HepG2 (cell line): ENCODE results near the gene HOXC10. TPM values are rescaled to one million over a fixed set of nuclear protein-coding genes. Genes with fewer than 3 reads are reported as not detected.

Source experiments
- ATAC-seq: fragments of 200-7000 bp; cut with Tn5 transposase; 3 replicates; pipeline ENCODE4 v1.9.1; 2020; ENCODE audit warnings: mild to moderate bottlenecking, moderate library complexity
- BruUV-seq: library from RNA; stranded (reverse); fragments of 400-500 nt; replicated peaks from 2 replicates; lab custom pipeline; 2021; lab: Mats Ljungman, UMichigan
- CTCF ChIA-PET: fragments of 300-600 bp; formaldehyde crosslinking; extraction: SDS; loops from one replicate; lab custom pipeline; 2021; ENCODE audit warnings: low total read pairs, inconsistent platforms, low intra/inter-chr PET ratio; lab: Yijun Ruan, JAX
- POLR2A ChIA-PET: fragments of 350-600 bp; sonication (Branson Sonifier 250); formaldehyde crosslinking; loops from one replicate; lab custom pipeline; 2020; ENCODE audit warnings: antibody characterized with exemption, inconsistent platforms; lab: Yijun Ruan, JAX
- DNase-seq: peaks from one replicate; pipeline ENCODE4 v3.0.0-alpha.2; 2015; ENCODE audit warnings: low spot score
- FAIRE-seq: peaks from 3 replicates; lab custom pipeline; 2011; peaks lifted over from hg19 to GRCh38; lab: Jason Lieb, UNC
- H2AFZ ChIP-seq: one replicate; pipeline ENCODE4 v1.6.1; 2011; ENCODE audit warnings: low read length, inconsistent platforms
- H3K27ac ChIP-seq: fragments of 300-600 bp; 3 replicates; pipeline ENCODE4 v1.8.0; 2011; ENCODE audit warnings: mixed run types, mild to moderate bottlenecking, mixed read lengths, low read length, inconsistent platforms; ENCODE audit not compliant: insufficient read depth; ENCODE audit errors: extremely low read length
- H3K27me3 ChIP-seq, 2 experiments: fragments of 200-600 bp in 1 of 2; 2 replicates in 1 of 2; 3 replicates in 1 of 2; pipeline versions ENCODE4 v1.6.0 to v1.8.0; 2011; ENCODE audit warnings: low read length in 2 of 2, mild to moderate bottlenecking in 2 of 2, moderate library complexity in 2 of 2, inconsistent platforms in 1 of 2; ENCODE audit not compliant: insufficient read depth in 2 of 2, control insufficient read depth in 1 of 2
- H3K36me3 ChIP-seq, 2 experiments: fragments of 200-600 bp in 1 of 2; replicated peaks in 1 of 2; 2 replicates in 1 of 2; 3 replicates in 1 of 2; pipeline versions ENCODE4 v1.5.1 to v1.8.0; 2011; ENCODE audit warnings: low read length in 2 of 2, inconsistent platforms in 1 of 2; ENCODE audit not compliant: insufficient read depth in 2 of 2, control insufficient read depth in 1 of 2
- H3K4me1 ChIP-seq: 2 replicates; pipeline ENCODE4 v1.5.1; 2012; ENCODE audit warnings: low read length, inconsistent platforms; ENCODE audit not compliant: insufficient read depth
- H3K4me2 ChIP-seq: 2 replicates; pipeline ENCODE4 v1.6.0; 2011; ENCODE audit warnings: low read depth, low read length, inconsistent platforms
- H3K4me3 ChIP-seq, 3 experiments: fragments of 200-600 bp in 1 of 3; sonication (generic), shearing (Covaris generic) in 1 of 3; replicated peaks in 1 of 3; 2 replicates each; pipeline ENCODE4 v1.5.1; 2011 to 2016; ENCODE audit warnings: low read length in 3 of 3, inconsistent platforms in 2 of 3, low read depth in 2 of 3, mild to moderate bottlenecking in 2 of 3, control low read depth in 1 of 3, mixed read lengths in 1 of 3; ENCODE audit not compliant: insufficient read depth in 1 of 3
- H3K79me2 ChIP-seq: one replicate; pipeline ENCODE4 v1.6.1; 2011; ENCODE audit warnings: low read length, inconsistent platforms; ENCODE audit not compliant: insufficient read depth
- H3K9ac ChIP-seq: 2 replicates; pipeline ENCODE4 v1.6.0; 2011; ENCODE audit warnings: mild to moderate bottlenecking, low read depth, low read length, inconsistent platforms; ENCODE audit not compliant: insufficient read depth
- H3K9me3 ChIP-seq: 2 replicates; pipeline ENCODE4 v1.5.1; 2012; ENCODE audit warnings: mild to moderate bottlenecking, low read length
- H4K20me1 ChIP-seq: 2 replicates; pipeline ENCODE4 v1.6.0; 2011; ENCODE audit warnings: inconsistent platforms, mild to moderate bottlenecking, low read length, moderate library complexity; ENCODE audit not compliant: insufficient read depth
- FOSL2 ChIP-seq: sonication (generic); formaldehyde crosslinking; IDR thresholded peaks from 2 replicates; pipeline ENCODE4 v1.4.0; 2020; ENCODE audit warnings: missing genetic modification reagents
- MTF2 ChIP-seq: sonication (generic); formaldehyde crosslinking; IDR thresholded peaks from 2 replicates; pipeline ENCODE4 v1.5.0; 2020; ENCODE audit warnings: missing genetic modification reagents, borderline replicate concordance
- NR0B2 ChIP-seq: sonication (generic); formaldehyde crosslinking; IDR thresholded peaks from 2 replicates; pipeline ENCODE4 v1.4.0; 2020; ENCODE audit warnings: mild to moderate bottlenecking, missing genetic modification reagents
- POLR2G ChIP-seq: fragments of 200-400 bp; formaldehyde crosslinking; IDR thresholded peaks from 2 replicates; pipeline ENCODE4 v1.6.1; 2018; ENCODE audit warnings: mild to moderate bottlenecking, low read depth, low read length, moderate library complexity
- SMARCE1 ChIP-seq: fragments of 450-650 bp; IDR thresholded peaks from 2 replicates; pipeline ENCODE4 v1.6.1; 2017; ENCODE audit warnings: borderline replicate concordance
- THAP9 ChIP-seq: sonication (generic); formaldehyde crosslinking; IDR thresholded peaks from 2 replicates; pipeline ENCODE4; 2020; ENCODE audit warnings: missing genetic modification reagents, mild to moderate bottlenecking, borderline replicate concordance
- TRIM22 ChIP-seq: fragments of 450-650 bp; IDR thresholded peaks from 2 replicates; pipeline ENCODE4 v1.6.1; 2017
- ZNF687 ChIP-seq: sonication (generic); formaldehyde crosslinking; IDR thresholded peaks from 2 replicates; pipeline ENCODE4 v1.5.1; 2020; ENCODE audit warnings: mild to moderate bottlenecking, missing genetic modification reagents, moderate library complexity
- ZNF839 ChIP-seq: sonication (generic); formaldehyde crosslinking; IDR thresholded peaks from 2 replicates; pipeline ENCODE4 v1.4.0; 2020; ENCODE audit warnings: missing genetic modification reagents, mild to moderate bottlenecking, borderline replicate concordance
- WGBS: methylation state at CpG from one replicate; pipeline ENCODE4 v1.1.6; 2017; ENCODE audit warnings: low lambda C conversion rate; 5-methylcytosine and 5-hydroxymethylcytosine counted together
- in situ Hi-C: cut with HindIII; loops from 2 replicates; pipeline ENCODE4 v1.10.0; 2017; ENCODE audit warnings: low pct_unique_long_range_greater_than_20kb; ENCODE audit not compliant: extremely low pct_ligation_motif_present
- intact Hi-C: fragments of 100-400 bp; cut with micrococcal nuclease; formaldehyde crosslinking; loops from one replicate; pipeline ENCODE4 v1.10.0; 2022; ENCODE audit not compliant: unreplicated experiment
- polyA plus RNA-seq, 8 experiments: library from polyadenylated mRNA; depleted of rRNA in 3 of 8; stranded (reverse) in 7 of 8; unstranded in 1 of 8; fragments of >200 nt; fragmentation: Illumina TruSeq in 4 of 8; extraction: Trizol in 4 of 8; gene quantifications; 2 replicates each; pipeline versions ENCODE4 v1.2.1 to v1.2.3, GENCODE V29; 2011 to 2016; ENCODE audit warnings: low read depth in 4 of 8, missing spikeins in 1 of 8, mixed read lengths in 1 of 8; ENCODE audit not compliant: insufficient read depth in 1 of 8
- total RNA-seq, 5 experiments: library from RNA; depleted of rRNA; stranded (reverse); fragments of >200 nt; fragmentation: Illumina TruSeq; extraction: Trizol; gene quantifications; 2 replicates each; pipeline ENCODE4 v1.2.3, GENCODE V29; 2016; ENCODE audit warnings: low read depth in 1 of 5

Gene HOXC10
- total and polyA plus RNA-seq, 2 of the 13 experiments (the other 11 are each of a cell fraction or from before 2014, with no cell fraction given): not detected

GRCh38 chr12:54009171-54010052, 24.5 kb downstream of the HOXC10 start (continued):
- TF ChIP-seq MTF2 (CRISPR knock-in tag): 0 out of 2 replicates have a peak, but pooled peaks have one; percentile 64
- 0 out of 2 replicates have a peak, but pooled peaks have one; percentile 9 for TF ChIP-seq ZNF687 (CRISPR knock-in tag)

- Histone ChIP-seq H3K79me2 (no peaks in the 10 kb centered on the region), H3K9ac (no peak overlapping the region), H3K4me3 (no peak overlapping the region), H3K27me3 (peaks cover 23 to 89% of the 10 kb centered on the region in 2 experiments), H4K20me1 (no peaks in the 10 kb centered on the region), H3K4me1 (peaks cover 30% of the 10 kb centered on the region), H3K27ac (no peak overlapping the region), H3K4me2 (no peak overlapping the region), H2AFZ (no peak overlapping the region), H3K9me3 (no peaks in the 10 kb centered on the region), H3K36me3 (no peaks in the 10 kb centered on the region)
- WGBS: 22% methylated on average over 5 of the region's 10 CpGs
- ATAC-seq (no peak), FAIRE-seq (no peak), DNase-seq (no peak)
- in situ Hi-C loops: loop anchor here (10.0 kb wide), 1 partner anchor 354 kb away; the partner anchor contains the start of gene GPR84
- ChIA-PET CTCF (interaction anchor here (1.3 kb wide), 1 partner anchor 191 kb away, joined by 4 read pairs; no protein-coding TSS in a partner anchor), POLR2A (no interaction called here)
- BruUV-seq: no TSS peak
- intact Hi-C loops: no loop called here
- TF ChIP-seq FOSL2 (CRISPR knock-in tag) (no peak), SMARCE1 (no peak), NR0B2 (no peak), ZNF839 (no peak), THAP9 (CRISPR knock-in tag) (no peak), TRIM22 (no peak), POLR2G (no peak)
These were observed 25.4 kb downstream of the HOXC10 start for GRCh38 chr12:54010053-54010971.
